Naive thymus-derived CD4-positive, alpha-beta T cell (primary cell): ENCODE data around the gene FLT4. TPM values are rescaled to one million over a fixed set of nuclear protein-coding genes. Genes with fewer than 3 reads are reported as not detected.

Experiments
- ATAC-seq: fragments of 150-1000 bp; cut with Tn5 transposase; 2 replicates; pipeline ENCODE4 v1.10.0; 2021; ENCODE audit warnings: mild to moderate bottlenecking, moderate library complexity
- CTCF ChIA-PET: fragments of 350-600 bp; sonication (Branson Sonifier 250); formaldehyde crosslinking; loops from one replicate; lab custom pipeline; 2021; ENCODE audit warnings: antibody characterized with exemption; lab: Charles Lee
- POLR2A ChIA-PET: fragments of 350-600 bp; sonication (Branson Sonifier 250); formaldehyde crosslinking; loops from one replicate; lab custom pipeline; 2021; ENCODE audit warnings: antibody characterized with exemption, inconsistent platforms; lab: Charles Lee
- DNase-seq, 9 donors: peaks; one replicate each; pipeline versions ENCODE4 v3.0.0 to v3.0.0-alpha.2; 2020 to 2022; ENCODE audit warnings: mixed read lengths in 1 of 9
- H3K27ac ChIP-seq: one replicate; pipeline ENCODE4 v1.7.0; 2013; ENCODE audit warnings: mild to moderate bottlenecking, low read depth, low read length, moderate library complexity
- H3K27me3 ChIP-seq, 2 donors: one replicate each; pipeline ENCODE4 v1.7.0; 2013; ENCODE audit warnings: low read length in 2 of 2, mild to moderate bottlenecking in 2 of 2, moderate library complexity in 2 of 2; ENCODE audit not compliant: control insufficient read depth in 2 of 2, insufficient read depth in 2 of 2
- H3K36me3 ChIP-seq, 3 experiments: 1 replicate in 2 of 3; 2 replicates in 1 of 3; pipeline ENCODE4 v1.7.0; 2013; ENCODE audit warnings: low read length in 3 of 3, mild to moderate bottlenecking in 3 of 3, moderate library complexity in 1 of 3; ENCODE audit not compliant: insufficient read depth in 3 of 3, control insufficient read depth in 2 of 3
- H3K4me1 ChIP-seq, 2 donors: one replicate each; pipeline ENCODE4 v1.7.0; 2013; ENCODE audit warnings: low read length in 2 of 2, mild to moderate bottlenecking in 2 of 2, moderate library complexity in 1 of 2; ENCODE audit not compliant: control insufficient read depth in 2 of 2, insufficient read depth in 2 of 2
- H3K4me3 ChIP-seq: 2 replicates; pipeline ENCODE4 v1.7.0; 2013; ENCODE audit warnings: mild to moderate bottlenecking, low read length
- H3K9me3 ChIP-seq, 3 experiments: 1 replicate in 2 of 3; 2 replicates in 1 of 3; pipeline ENCODE4 v1.7.0; 2013; ENCODE audit warnings: low read length in 3 of 3; ENCODE audit not compliant: control insufficient read depth in 2 of 3
- H3K27ac Mint-ChIP-seq, 9 donors: one replicate each; pipeline ENCODE4 v1.8.0; 2020 to 2022; ENCODE audit warnings: mixed read lengths in 9 of 9, mild to moderate bottlenecking in 8 of 9, moderate library complexity in 5 of 9, inconsistent platforms in 2 of 9
- H3K27me3 Mint-ChIP-seq, 5 donors: one replicate each; pipeline ENCODE4 v1.8.0; 2021 to 2022; ENCODE audit warnings: mixed read lengths in 5 of 5, mild to moderate bottlenecking in 1 of 5
- H3K36me3 Mint-ChIP-seq, 5 donors: one replicate each; pipeline ENCODE4 v1.8.0; 2020 to 2022; ENCODE audit warnings: mixed read lengths in 5 of 5, mild to moderate bottlenecking in 3 of 5, inconsistent platforms in 1 of 5
- H3K4me1 Mint-ChIP-seq, 7 donors: one replicate each; pipeline ENCODE4 v1.8.0; 2020 to 2022; ENCODE audit warnings: mixed read lengths in 7 of 7, mild to moderate bottlenecking in 3 of 7, inconsistent platforms in 1 of 7
- H3K4me3 Mint-ChIP-seq, 10 donors: one replicate each; pipeline ENCODE4 v1.8.0; 2020 to 2022; ENCODE audit warnings: mild to moderate bottlenecking in 10 of 10, mixed read lengths in 10 of 10, moderate library complexity in 6 of 10, inconsistent platforms in 2 of 10
- H3K9me3 Mint-ChIP-seq, 11 donors: one replicate each; pipeline ENCODE4 v1.8.0; 2020 to 2022; ENCODE audit warnings: mixed read lengths in 11 of 11, mild to moderate bottlenecking in 4 of 11, inconsistent platforms in 1 of 11, moderate library complexity in 1 of 11
- intact Hi-C, 2 donors: fragments of 100-400 bp; cut with micrococcal nuclease; formaldehyde crosslinking; loops; one replicate each; pipeline ENCODE4 v1.15.1; 2023
- polyA plus RNA-seq, 2 donors: library from polyadenylated mRNA; unstranded; fragments of 300-500 nt; fragmentation: Illumina TruSeq; gene quantifications; one replicate each; pipeline ENCODE4 v1.2.3, GENCODE V29; 2021
- total RNA-seq, 6 experiments: library from RNA in 5 of 6; stranded (reverse) in 5 of 6; gene quantifications; 1 replicate in 5 of 6; 2 replicates in 1 of 6; pipeline ENCODE4 v1.2.3 and lab custom pipeline; 2021 to 2026

FLT4 gene
- total and polyA plus RNA-seq, 7 experiments from 2014 or later: 0.53 to 6.0 (median 2.3) TPM

DNA sequence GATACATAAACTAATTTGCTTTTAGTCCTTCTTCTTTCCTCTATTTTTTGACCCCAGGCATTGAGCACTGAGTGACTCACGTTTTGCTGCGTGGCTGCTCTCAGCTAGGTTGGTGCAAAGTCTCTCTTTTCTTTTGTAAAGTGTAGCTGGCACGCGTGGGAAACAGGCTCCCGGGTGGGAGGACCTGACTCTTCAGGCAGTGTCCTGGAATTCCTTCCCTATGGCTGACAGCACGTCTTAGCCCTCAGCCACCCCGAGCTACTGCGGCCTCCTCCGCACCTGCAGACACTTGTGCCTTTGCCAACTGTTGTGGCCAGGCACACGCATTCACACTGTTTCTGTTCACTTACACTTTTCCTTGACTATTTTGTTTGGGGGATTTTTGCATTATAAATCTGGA, 57.2 kb downstream of the FLT4 start:
- Mint-ChIP-seq H3K36me3 (peaks cover 0 to 4% (median 0%) of the 10 kb centered on the region in 5 donors), H3K9me3 (no peaks in the 10 kb centered on the region), H3K4me3 (peak overlapping the region in 9 of 10 donors; percentile 3 to 75 (median 43)), H3K27ac (no peak overlapping the region), H3K4me1 (peaks cover 0 to 16% (median 7%) of the 10 kb centered on the region in 7 donors), H3K27me3 (peaks cover 11 to 38% (median 32%) of the 10 kb centered on the region in 5 donors)
- Histone ChIP-seq H3K9me3 (no peaks in the 10 kb centered on the region), H3K36me3 (no peaks in the 10 kb centered on the region), H3K4me3 (no peak overlapping the region), H3K27ac (no peak overlapping the region), H3K27me3 (no peaks in the 10 kb centered on the region), H3K4me1 (no peaks in the 10 kb centered on the region)
- ChIA-PET POLR2A (no interaction called here), CTCF (no interaction called here)
- intact Hi-C loops: no loop called here
- DNase-seq: no peak
- ATAC-seq: no peak

- H3K36me3 Mint-ChIP-seq: peaks cover 0 to 4% (median 0%) of the 10 kb centered on the region in 5 donors
These were observed 58.0 kb downstream of the FLT4 start, which contains the start of gene SCGB3A1 for GRCh38 chr5:180591311-180591887. TSS of gene SCGB3A1 (minus strand) at chr5:180591499. CDS start at chr5:180591462, 37 bp downstream.

DNA sequence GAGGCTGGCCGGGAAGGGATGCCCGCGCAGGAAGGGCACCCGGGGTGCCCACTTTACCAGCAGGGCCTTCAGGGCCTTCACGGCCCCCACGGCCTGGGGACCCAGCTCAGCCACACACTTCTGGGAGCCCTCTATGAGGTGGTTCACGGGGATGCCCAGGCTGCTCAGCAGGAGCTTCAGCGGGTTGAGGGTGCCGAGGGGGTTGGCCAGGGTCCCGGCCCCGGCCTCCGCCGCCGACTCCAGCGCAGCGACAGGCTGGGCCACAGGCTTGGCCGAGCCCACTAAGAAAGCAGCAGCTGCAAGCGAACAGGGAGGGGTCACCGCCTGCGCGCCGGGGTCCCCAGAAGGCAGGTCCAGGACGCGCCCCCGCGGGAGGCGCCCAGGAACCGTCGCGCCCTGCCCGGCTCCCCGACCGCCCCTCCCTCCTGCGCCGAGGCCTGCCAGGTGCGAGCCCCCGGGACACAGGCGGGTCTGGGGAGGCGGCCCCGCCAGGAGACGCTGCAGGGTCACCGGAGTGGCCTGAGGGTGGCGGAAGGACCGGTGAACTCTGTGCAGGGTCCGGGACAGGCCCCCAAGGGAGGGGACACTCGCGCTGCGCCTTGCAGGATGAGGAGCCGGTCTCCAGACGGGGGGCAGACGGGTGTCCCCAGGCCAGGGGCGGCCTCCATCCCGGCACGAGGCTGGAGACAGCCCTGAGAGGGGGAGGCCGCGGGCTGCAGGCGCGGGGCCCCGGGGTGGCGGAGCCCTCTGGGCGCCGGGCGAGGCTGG, 58.7 kb downstream of the FLT4 start:
- DNase-seq: no peak
- H3K4me3 Mint-ChIP-seq: peak overlapping the region in 1 of 10 donors; percentile 81
- CTCF ChIA-PET: no interaction called here

More at GRCh38 chr5:180591311-180591887, 58.0 kb downstream of the FLT4 start, which contains the start of gene SCGB3A1:
- Histone ChIP-seq H3K27me3 (no peaks in the 10 kb centered on the region), H3K4me3 (no peak within 1 kb of the TSS), H3K9me3 (no peaks in the 10 kb centered on the region), H3K27ac (no peak within 1 kb of the TSS), H3K36me3 (no peaks in the 10 kb centered on the region), H3K4me1 (no peaks in the 10 kb centered on the region)
- ChIA-PET POLR2A (no interaction called here), CTCF (no interaction called here)
- no peak for ATAC-seq
- H3K9me3 Mint-ChIP-seq: peaks cover 0 to 3% (median 0%) of the 10 kb centered on the region in 11 donors
- no peak for DNase-seq
- peaks cover 0 to 16% (median 7%) of the 10 kb centered on the region in 7 donors for H3K4me1 Mint-ChIP-seq
- peaks cover 11 to 43% (median 32%) of the 10 kb centered on the region in 5 donors for H3K27me3 Mint-ChIP-seq
- H3K4me3 Mint-ChIP-seq: peak within 1 kb of the TSS in 9 of 10 donors; percentile 3 to 81 (median 43)
- H3K27ac Mint-ChIP-seq: no peak within 1 kb of the TSS
- intact Hi-C loops: no loop called here

DNA sequence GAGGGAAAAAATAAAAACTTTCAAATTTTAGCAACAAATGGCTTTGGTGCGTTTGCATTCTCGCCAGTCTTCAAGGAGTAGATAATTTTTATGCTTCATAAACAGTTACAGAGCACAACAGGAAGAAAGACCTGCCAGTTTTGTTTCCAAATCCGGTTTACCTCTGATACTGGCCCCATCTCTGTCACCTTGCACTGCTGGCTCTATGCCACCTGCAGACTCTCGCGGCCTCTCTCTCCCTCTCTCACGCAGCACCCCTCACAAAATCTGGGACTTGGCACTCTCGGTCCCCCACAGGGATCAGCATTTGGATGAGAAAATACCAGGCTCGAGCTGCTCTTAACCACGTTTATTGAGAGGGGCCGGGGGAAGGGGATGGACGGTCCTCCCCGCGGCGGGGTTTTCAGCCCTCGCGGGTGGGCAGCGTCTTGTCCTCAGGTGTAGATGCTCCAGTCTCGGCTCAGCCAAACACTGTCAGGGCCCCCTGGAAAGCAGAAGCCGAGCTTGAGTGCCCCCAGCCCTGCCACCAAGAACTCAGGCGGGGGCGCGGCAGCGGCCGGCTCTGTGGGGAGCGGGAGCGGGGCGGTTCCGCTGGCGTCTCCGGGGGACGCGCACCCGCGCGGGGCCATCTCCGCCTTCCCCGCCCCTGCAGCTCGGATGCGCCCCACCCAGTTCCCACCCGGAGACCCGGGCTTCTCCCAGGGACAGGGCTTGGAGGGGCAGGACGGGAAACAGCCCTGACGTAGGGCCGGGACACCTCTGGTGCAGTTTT, 59.4 kb downstream of the FLT4 start:
- ATAC-seq (no peak), DNase-seq (no peak)
- no peaks in the 10 kb centered on the region for H3K36me3 ChIP-seq
- H3K4me1 ChIP-seq: no peaks in the 10 kb centered on the region
- ChIA-PET CTCF (no interaction called here), POLR2A (no interaction called here)
- H3K36me3 Mint-ChIP-seq: peaks cover 0 to 4% (median 0%) of the 10 kb centered on the region in 5 donors
- no peaks in the 10 kb centered on the region for H3K27me3 ChIP-seq
- H3K9me3 Mint-ChIP-seq: peaks cover 0 to 4% (median 0%) of the 10 kb centered on the region in 11 donors
- H3K4me1 Mint-ChIP-seq: peaks cover 0 to 16% (median 7%) of the 10 kb centered on the region in 7 donors
- H3K4me3 Mint-ChIP-seq: peak overlapping the region in 7 of 10 donors; percentile 12 to 81 (median 50)
- H3K27me3 Mint-ChIP-seq: peaks cover 11 to 45% (median 32%) of the 10 kb centered on the region in 5 donors
- no peaks in the 10 kb centered on the region for H3K9me3 ChIP-seq
- no peak overlapping the region for H3K27ac ChIP-seq
- H3K27ac Mint-ChIP-seq: no peak overlapping the region
- intact Hi-C loops: no loop called here
- H3K4me3 ChIP-seq: no peak overlapping the region

More for the DNA sequence above, 58.7 kb downstream of the FLT4 start:
- no peaks in the 10 kb centered on the region for H3K9me3 ChIP-seq
- POLR2A ChIA-PET: no interaction called here
- Mint-ChIP-seq H3K9me3 (peaks cover 0 to 4% (median 0%) of the 10 kb centered on the region in 11 donors), H3K36me3 (peaks cover 0 to 4% (median 0%) of the 10 kb centered on the region in 5 donors), H3K4me1 (peaks cover 0 to 16% (median 7%) of the 10 kb centered on the region in 7 donors), H3K27me3 (peaks cover 11 to 45% (median 32%) of the 10 kb centered on the region in 5 donors), H3K27ac (no peak overlapping the region)
- H3K36me3 ChIP-seq: no peaks in the 10 kb centered on the region
- no peak overlapping the region for H3K27ac ChIP-seq
- no peak overlapping the region for H3K4me3 ChIP-seq
- intact Hi-C loops: no loop called here
- H3K4me1 ChIP-seq: no peaks in the 10 kb centered on the region
- no peaks in the 10 kb centered on the region for H3K27me3 ChIP-seq
- no peak for ATAC-seq

DNA sequence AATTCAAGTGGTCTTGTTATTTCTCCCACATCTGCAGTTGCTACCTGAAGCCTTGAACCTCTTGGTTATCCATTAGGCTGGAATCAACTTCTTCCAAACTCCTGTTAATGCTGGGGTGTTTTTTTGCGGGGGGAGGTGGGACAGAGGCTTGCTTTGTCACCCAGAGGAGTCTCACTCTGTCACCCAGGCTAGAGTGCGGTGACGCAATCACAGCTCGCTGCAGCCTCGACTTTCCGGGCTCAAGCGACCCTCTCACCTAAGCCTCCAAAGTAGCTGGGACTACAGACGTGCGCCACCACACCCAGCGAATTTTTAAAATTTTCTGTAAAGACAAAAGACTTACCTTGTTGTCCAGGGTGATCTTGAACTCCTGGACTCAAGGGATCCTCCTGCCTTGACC, 62.5 kb downstream of the FLT4 start:
- Mint-ChIP-seq H3K4me3 (no peak overlapping the region), H3K4me1 (peaks cover 0 to 5% (median 4%) of the 10 kb centered on the region in 7 donors), H3K9me3 (peaks cover 0 to 18% (median 4%) of the 10 kb centered on the region in 11 donors), H3K27ac (no peak overlapping the region), H3K36me3 (no peaks in the 10 kb centered on the region), H3K27me3 (peaks cover 0 to 31% (median 21%) of the 10 kb centered on the region in 5 donors)
- Histone ChIP-seq H3K9me3 (no peaks in the 10 kb centered on the region), H3K27me3 (no peaks in the 10 kb centered on the region), H3K36me3 (no peaks in the 10 kb centered on the region), H3K4me3 (no peak overlapping the region), H3K27ac (no peak overlapping the region), H3K4me1 (no peaks in the 10 kb centered on the region)
- POLR2A ChIA-PET: no interaction called here
- ATAC-seq (no peak), DNase-seq (no peak)
- CTCF ChIA-PET: no interaction called here
- intact Hi-C loops: no loop called here

GRCh38 chr5:180586204-180586603, 63.2 kb downstream of the FLT4 start:
- no peak overlapping the region for H3K27ac ChIP-seq
- POLR2A ChIA-PET: no interaction called here
- no peaks in the 10 kb centered on the region for H3K9me3 ChIP-seq
- intact Hi-C loops: no loop called here
- Mint-ChIP-seq H3K27ac (no peak overlapping the region), H3K27me3 (peaks cover 0 to 31% (median 20%) of the 10 kb centered on the region in 5 donors), H3K9me3 (peaks cover 0 to 18% (median 4%) of the 10 kb centered on the region in 11 donors), H3K36me3 (no peaks in the 10 kb centered on the region), H3K4me1 (peaks cover 0 to 5% (median 4%) of the 10 kb centered on the region in 7 donors), H3K4me3 (no peak overlapping the region)
- ATAC-seq (no peak), DNase-seq (no peak)
- no peaks in the 10 kb centered on the region for H3K27me3 ChIP-seq
- no peaks in the 10 kb centered on the region for H3K36me3 ChIP-seq
- CTCF ChIA-PET: no interaction called here
- H3K4me3 ChIP-seq: no peak overlapping the region
- H3K4me1 ChIP-seq: no peaks in the 10 kb centered on the region
